Karpas-422 (cell line): ENCODE data around the gene ADAMTS3. TPM values are rescaled to one million over a fixed set of nuclear protein-coding genes. Genes with fewer than 3 reads are reported as not detected.

ENCODE experiments used
- DNase-seq: peaks from one replicate; pipeline ENCODE4 v3.0.0-alpha.2; 2015
- H2AFZ ChIP-seq: fragments of 200-600 bp; sonication (generic); 2 replicates; pipeline ENCODE4 v1.6.1; 2014; ENCODE audit warnings: antibody characterized with exemption, low read length, mixed read lengths
- H3K27ac ChIP-seq: fragments of 200-600 bp; sonication (generic); 2 replicates; pipeline ENCODE4 v1.5.1; 2014; ENCODE audit warnings: mild to moderate bottlenecking, low read length, moderate library complexity
- H3K27me3 ChIP-seq: fragments of 200-600 bp; sonication (generic); 2 replicates; pipeline ENCODE4 v1.6.1; 2014; ENCODE audit warnings: low read length, mixed read lengths
- H3K36me3 ChIP-seq: fragments of 200-600 bp; sonication (generic); 2 replicates; pipeline ENCODE4 v1.6.1; 2014; ENCODE audit warnings: low read length, mixed read lengths; ENCODE audit not compliant: insufficient read depth
- H3K4me1 ChIP-seq: fragments of 200-600 bp; sonication (generic); 2 replicates; pipeline ENCODE4 v1.6.1; 2014; ENCODE audit warnings: mild to moderate bottlenecking, low read length, mixed read lengths
- H3K4me2 ChIP-seq: fragments of 200-600 bp; sonication (generic); 2 replicates; pipeline ENCODE4 v1.6.1; 2014; ENCODE audit warnings: low read length, low read depth, mild to moderate bottlenecking; ENCODE audit not compliant: poor library complexity, severe bottlenecking
- H3K4me3 ChIP-seq: fragments of 200-600 bp; sonication (generic); 2 replicates; pipeline ENCODE4 v1.5.1; 2014; ENCODE audit warnings: mild to moderate bottlenecking, antibody characterized with exemption, low read length, mixed read lengths
- H3K79me2 ChIP-seq: fragments of 200-600 bp; sonication (generic); 2 replicates; pipeline ENCODE4 v1.6.1; 2014; ENCODE audit warnings: mild to moderate bottlenecking, low read length, mixed read lengths
- H3K9ac ChIP-seq: fragments of 200-600 bp; sonication (generic); 2 replicates; pipeline ENCODE4 v1.6.0; 2014; ENCODE audit warnings: low read length
- H3K9me2 ChIP-seq: fragments of 200-600 bp; sonication (generic), shearing (Covaris generic); replicated peaks from 2 replicates; pipeline ENCODE4 v1.6.0; 2014; ENCODE audit warnings: mild to moderate bottlenecking, low read length, moderate library complexity; ENCODE audit not compliant: insufficient read depth
- H3K9me3 ChIP-seq: fragments of 300-700, 200-600 bp; sonication (generic); 2 replicates; pipeline ENCODE4 v1.6.1; 2014; ENCODE audit warnings: low read length, mixed read lengths
- H4K20me1 ChIP-seq: fragments of 200-600 bp; sonication (generic); 2 replicates; pipeline ENCODE4 v1.6.1; 2014; ENCODE audit warnings: mild to moderate bottlenecking, antibody characterized with exemption, low read length, low read depth; ENCODE audit not compliant: insufficient read depth
- total RNA-seq: library from RNA; depleted of rRNA; stranded (reverse); fragments of >200 nt; shearing (Covaris generic); gene quantifications from 2 replicates; pipeline ENCODE4 v1.2.3, GENCODE V29; 2014; ENCODE audit warnings: low replicate concordance

Gene ADAMTS3
- total RNA-seq, 1 experiment from 2014 or later, result not detected

DNA sequence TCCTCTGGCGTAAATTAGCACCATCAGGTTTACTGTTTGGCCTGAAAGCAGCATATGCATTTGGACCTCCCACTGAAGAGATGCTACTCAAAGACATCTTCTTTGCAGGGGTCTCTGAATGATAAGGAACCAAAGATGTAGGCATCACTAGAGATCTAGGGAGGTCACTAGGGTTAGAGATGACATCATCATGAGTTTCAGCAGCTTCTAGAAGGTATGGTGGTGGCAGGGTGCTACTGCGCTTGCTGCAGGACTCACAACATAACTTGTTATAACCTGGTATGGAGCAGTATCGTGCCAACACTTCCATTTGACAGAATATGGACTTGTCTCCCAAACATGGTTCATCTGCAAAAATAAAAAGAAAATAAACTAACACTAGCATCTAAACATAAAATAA is 285.7 kb downstream of the ADAMTS3 start:
- Histone ChIP-seq H4K20me1 (no peaks in the 10 kb centered on the region), H3K79me2 (no peaks in the 10 kb centered on the region), H3K4me2 (no peak overlapping the region), H3K9ac (no peak overlapping the region), H3K4me3 (no peak overlapping the region), H2AFZ (no peak overlapping the region; the same call in 1 of the 2 replicates), H3K27me3 (no peaks in the 10 kb centered on the region), H3K9me2 (no peaks in the 10 kb centered on the region), H3K36me3 (no peaks in the 10 kb centered on the region), H3K4me1 (no peaks in the 10 kb centered on the region), H3K27ac (no peak overlapping the region), H3K9me3 (no peaks in the 10 kb centered on the region)
- DNase-seq, result no peak

GRCh38 chr4:72280252-72280651 is 288.8 kb downstream of the ADAMTS3 start:
- DNase-seq, result no peak
- Histone ChIP-seq H3K36me3 (no peaks in the 10 kb centered on the region), H3K4me1 (no peaks in the 10 kb centered on the region), H3K4me3 (no peak overlapping the region), H3K79me2 (no peaks in the 10 kb centered on the region), H3K27ac (no peak overlapping the region), H3K27me3 (no peaks in the 10 kb centered on the region), H3K9me2 (no peaks in the 10 kb centered on the region), H4K20me1 (no peaks in the 10 kb centered on the region), H3K9me3 (no peaks in the 10 kb centered on the region), H3K4me2 (no peak overlapping the region), H3K9ac (no peak overlapping the region), H2AFZ (no peak overlapping the region)

- Histone ChIP-seq H3K27me3 (no peaks in the 10 kb centered on the region), H3K9ac (no peak overlapping the region), H3K4me1 (no peaks in the 10 kb centered on the region), H3K36me3 (no peaks in the 10 kb centered on the region), H3K27ac (no peak overlapping the region), H3K79me2 (no peaks in the 10 kb centered on the region), H3K9me3 (no peaks in the 10 kb centered on the region), H3K4me3 (no peak overlapping the region), H2AFZ (no peak overlapping the region), H3K9me2 (no peaks in the 10 kb centered on the region; the same call in 1 of the 2 replicates), H3K4me2 (no peak overlapping the region), H4K20me1 (no peaks in the 10 kb centered on the region)
- DNase-seq, result no peak
Observed at GRCh38 chr4:72275381-72275780, 293.6 kb downstream of the ADAMTS3 start.

DNA sequence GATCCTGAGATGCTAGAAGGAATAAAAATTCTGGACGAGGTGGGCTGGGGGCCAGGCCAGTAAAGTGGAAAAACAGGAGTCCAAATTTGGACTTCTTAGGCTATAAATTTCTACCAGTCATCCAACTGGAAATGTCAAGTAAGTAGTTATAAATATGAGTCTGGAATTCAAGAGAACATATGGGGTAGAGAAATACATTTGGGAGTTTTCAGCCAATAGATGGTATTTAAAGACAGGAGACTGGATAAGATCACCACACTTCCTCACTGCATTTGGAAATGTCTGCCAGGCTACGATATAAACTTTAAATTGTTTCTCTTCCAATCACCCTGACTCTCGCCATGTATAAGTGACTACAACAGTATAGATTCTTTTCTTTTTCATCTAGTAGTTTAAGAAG is 294.8 kb downstream of the ADAMTS3 start:
- H3K9ac ChIP-seq, result no peak overlapping the region
- H3K79me2 ChIP-seq, result no peaks in the 10 kb centered on the region
- H3K4me1 ChIP-seq, result no peaks in the 10 kb centered on the region
- no peak overlapping the region for H3K4me3 ChIP-seq
- H4K20me1 ChIP-seq, result no peaks in the 10 kb centered on the region
- H3K9me2 ChIP-seq, result no peaks in the 10 kb centered on the region; the same call in 1 of the 2 replicates
- no peak overlapping the region for H3K27ac ChIP-seq
- H3K4me2 ChIP-seq, result no peak overlapping the region
- H3K27me3 ChIP-seq, result no peaks in the 10 kb centered on the region
- H2AFZ ChIP-seq, result no peak overlapping the region
- DNase-seq, result no peak
- no peaks in the 10 kb centered on the region for H3K36me3 ChIP-seq
- H3K9me3 ChIP-seq, result no peaks in the 10 kb centered on the region

DNA sequence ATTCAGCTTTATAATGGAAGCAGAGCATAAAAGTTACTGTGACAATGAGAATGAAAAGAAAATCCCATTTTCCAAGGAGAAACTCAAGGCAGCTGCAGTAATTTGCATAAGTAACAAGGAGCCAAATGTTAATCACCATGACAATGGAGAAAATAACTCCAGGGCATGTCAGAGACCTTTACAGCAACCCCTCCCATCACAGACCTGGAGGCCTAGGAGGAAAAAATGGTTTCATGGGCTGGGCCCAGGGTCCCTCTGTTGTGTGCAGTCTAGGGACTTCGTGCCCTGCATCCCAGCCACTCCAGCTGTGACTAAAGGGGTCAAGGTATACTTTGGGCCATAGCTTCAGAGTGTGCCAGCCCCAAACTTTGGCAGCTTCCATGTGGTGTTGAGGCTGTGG is 313.8 kb downstream of the ADAMTS3 start:
- H3K4me1 ChIP-seq, result no peaks in the 10 kb centered on the region
- H3K79me2 ChIP-seq, result no peaks in the 10 kb centered on the region
- H3K27ac ChIP-seq, result no peak overlapping the region
- H2AFZ ChIP-seq, result no peak overlapping the region
- no peaks in the 10 kb centered on the region for H3K27me3 ChIP-seq
- no peaks in the 10 kb centered on the region for H3K9me3 ChIP-seq
- H3K9me2 ChIP-seq, result no peaks in the 10 kb centered on the region
- no peak overlapping the region for H3K4me2 ChIP-seq
- H3K36me3 ChIP-seq, result no peaks in the 10 kb centered on the region
- no peak overlapping the region for H3K4me3 ChIP-seq
- H4K20me1 ChIP-seq, result no peaks in the 10 kb centered on the region
- no peak overlapping the region for H3K9ac ChIP-seq
- no peak for DNase-seq

DNA sequence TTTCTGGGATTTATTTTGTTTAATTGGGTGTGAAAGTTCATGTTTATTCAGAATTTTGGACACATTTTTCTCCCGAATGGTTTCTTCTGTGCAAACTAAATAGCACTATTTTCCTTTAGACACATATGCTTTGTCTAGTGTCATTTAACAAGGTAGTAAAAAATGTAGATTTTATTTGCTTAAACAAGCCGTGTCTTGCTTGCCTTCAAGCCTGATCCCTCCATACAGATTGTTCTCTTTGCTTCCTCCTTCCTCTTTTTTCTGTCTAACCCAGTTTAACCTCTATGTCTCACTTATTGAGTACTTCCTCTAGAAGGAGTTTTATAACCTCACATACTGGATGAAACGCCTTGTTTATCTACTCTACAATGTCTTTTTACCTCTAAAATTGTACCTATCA is 325.4 kb downstream of the ADAMTS3 start:
- H3K36me3 ChIP-seq, result no peaks in the 10 kb centered on the region
- DNase-seq, result no peak

DNA sequence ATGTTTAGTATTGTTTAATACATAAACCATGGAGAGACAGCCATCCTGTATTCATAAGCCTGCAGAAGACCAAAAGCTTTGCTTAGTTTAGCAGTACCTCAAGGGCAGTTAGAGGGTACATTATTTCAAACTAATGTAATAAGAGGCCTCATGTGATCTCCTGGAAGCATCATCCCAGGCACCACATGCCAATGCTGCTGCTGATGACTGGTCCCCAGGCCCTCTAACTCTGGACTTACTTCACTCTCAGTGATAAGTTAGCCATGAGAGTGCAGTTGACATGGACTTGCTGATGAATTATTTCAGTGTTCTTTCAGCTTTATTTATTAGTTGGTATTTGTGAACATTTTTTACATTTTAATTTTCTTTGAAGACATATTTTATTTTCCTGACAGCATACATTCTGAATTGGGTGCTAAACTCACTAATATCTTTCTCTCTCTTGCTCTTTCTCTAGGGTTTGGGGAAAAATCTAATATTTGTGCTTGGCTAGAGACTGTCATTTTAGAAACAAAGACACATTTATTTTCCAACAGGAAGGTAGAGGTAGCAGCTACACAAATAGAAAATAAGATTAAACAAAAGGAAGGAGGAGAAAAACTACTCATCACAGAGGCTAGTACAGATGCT is 329.4 kb downstream of the ADAMTS3 start:
- Histone ChIP-seq H3K27ac (no peak overlapping the region), H3K9ac (no peak overlapping the region), H3K4me3 (no peak overlapping the region), H3K36me3 (no peaks in the 10 kb centered on the region), H3K9me3 (no peaks in the 10 kb centered on the region), H4K20me1 (no peaks in the 10 kb centered on the region), H3K27me3 (no peaks in the 10 kb centered on the region), H3K4me2 (no peak overlapping the region), H3K9me2 (no peaks in the 10 kb centered on the region; the same call in 1 of the 2 replicates), H3K4me1 (no peaks in the 10 kb centered on the region), H2AFZ (no peak overlapping the region), H3K79me2 (no peaks in the 10 kb centered on the region)
- DNase-seq, result no peak

More for the DNA sequence above, 325.4 kb downstream of the ADAMTS3 start:
- Histone ChIP-seq H4K20me1 (no peaks in the 10 kb centered on the region), H3K4me3 (no peak overlapping the region), H3K79me2 (no peaks in the 10 kb centered on the region), H3K4me1 (no peaks in the 10 kb centered on the region), H2AFZ (no peak overlapping the region), H3K9me2 (no peaks in the 10 kb centered on the region), H3K27ac (no peak overlapping the region), H3K4me2 (no peak overlapping the region), H3K9ac (no peak overlapping the region), H3K27me3 (no peaks in the 10 kb centered on the region), H3K9me3 (no peaks in the 10 kb centered on the region)
